Measurements from ENCODE around the gene KRTAP16-1. TPM values are rescaled to one million over a fixed set of nuclear protein-coding genes. Genes with fewer than 3 reads are reported as not detected.
A peak's percentile ranks its signal among the peaks of the same experiment; 100 is the strongest.
"Not testable (repeated sequence)": the region's sequence is repeated elsewhere in the genome, so short reads cannot be mapped to it uniquely, and the experiment has no call there.

The KRTAP16-1 gene
- polyA plus RNA-seq, 1 donor (not counting 4 experiments of a cell fraction or from before 2014, with no cell fraction given) = not detected

GRCh38 chr17:41347869-41348760, 39.0 kb upstream of the KRTAP16-1 start:
- peak; percentile 76 for DNase-seq (ENCODE audit: low read depth, low spot score)
- peak; percentile 98 for FAIRE-seq
- dilution Hi-C loops (cut with MboI; ENCODE audit: extremely low pct_ligation_motif_present, low sequenced_read_pairs) = no loop called here

GRCh38 chr17:41346421-41346820, 37.3 kb upstream of the KRTAP16-1 start:
- H3K9me1 ChIP-seq (ENCODE audit: control insufficient read depth, extremely low read depth, insufficient read depth, low read length); FAIRE-seq; H3K27ac ChIP-seq (ENCODE audit: control insufficient read depth, insufficient read depth, low read length); H3K27me3 ChIP-seq (ENCODE audit: control insufficient read depth, extremely low read depth, insufficient read depth, low read length); H3K4me3 ChIP-seq (ENCODE audit: control insufficient read depth in 2 of 3, extremely low read depth in 1 of 3, insufficient read depth in 2 of 3, low read depth in 1 of 3, low read length in 3 of 3); H2AFZ ChIP-seq (ENCODE audit: control insufficient read depth, low read length); dilution Hi-C loops (cut with MboI; ENCODE audit: extremely low pct_ligation_motif_present, low sequenced_read_pairs); H3K9me3 ChIP-seq (ENCODE audit: control insufficient read depth, low read depth, low read length); H3K36me3 ChIP-seq (ENCODE audit: control insufficient read depth in 2 of 2, extremely low read depth in 1 of 2, insufficient read depth in 2 of 2, low read length in 2 of 2); H3K9ac ChIP-seq (ENCODE audit: control insufficient read depth, extremely low read depth, insufficient read depth, low read length); H3K4me2 ChIP-seq (ENCODE audit: control insufficient read depth, extremely low read depth, insufficient read depth, low read depth, low read length); H4K20me1 ChIP-seq (ENCODE audit: control insufficient read depth, extremely low read depth, insufficient read depth, low read length); DNase-seq (ENCODE audit: low read depth, low spot score); H3K79me2 ChIP-seq (ENCODE audit: control insufficient read depth, insufficient read depth, low read length): not testable (repeated sequence)
- peaks cover 20% of the 10 kb centered on the region for H3K4me1 ChIP-seq (ENCODE audit: control insufficient read depth, extremely low read depth, insufficient read depth, low read length)

More at GRCh38 chr17:41347869-41348760, 39.0 kb upstream of the KRTAP16-1 start:
- Histone ChIP-seq H3K9ac (ENCODE audit: control insufficient read depth, extremely low read depth, insufficient read depth, low read length) (no peak overlapping the region), H3K4me1 (ENCODE audit: control insufficient read depth, extremely low read depth, insufficient read depth, low read length) (peaks cover 31% of the 10 kb centered on the region), H3K27me3 (ENCODE audit: control insufficient read depth, extremely low read depth, insufficient read depth, low read length) (no peaks in the 10 kb centered on the region), H3K4me3 (ENCODE audit: control insufficient read depth in 2 of 3, extremely low read depth in 1 of 3, insufficient read depth in 2 of 3, low read depth in 1 of 3, low read length in 3 of 3) (no peak overlapping the region), H3K9me3 (ENCODE audit: control insufficient read depth, low read depth, low read length) (no peaks in the 10 kb centered on the region), H2AFZ (ENCODE audit: control insufficient read depth, low read length) (no peak overlapping the region), H3K9me1 (ENCODE audit: control insufficient read depth, extremely low read depth, insufficient read depth, low read length) (no peaks in the 10 kb centered on the region), H3K36me3 (ENCODE audit: control insufficient read depth in 2 of 2, extremely low read depth in 1 of 2, insufficient read depth in 2 of 2, low read length in 2 of 2) (no peaks in the 10 kb centered on the region), H3K79me2 (ENCODE audit: control insufficient read depth, insufficient read depth, low read length) (no peaks in the 10 kb centered on the region), H4K20me1 (ENCODE audit: control insufficient read depth, extremely low read depth, insufficient read depth, low read length) (no peaks in the 10 kb centered on the region), H3K27ac (ENCODE audit: control insufficient read depth, insufficient read depth, low read length) (peak overlapping the region; percentile 32), H3K4me2 (ENCODE audit: control insufficient read depth, extremely low read depth, insufficient read depth, low read depth, low read length) (peak overlapping the region; percentile 4)
- TF ChIP-seq EZH2 (IDR thresholded peaks at IDR 0.05; ENCODE audit: low read length) (no peak), CTCF (optimal IDR thresholded peaks at IDR 0.05 in 1 of 3, IDR thresholded peaks at IDR 0.05 in 1 of 3, conservative IDR thresholded peaks at IDR 0.05 in 1 of 3; ENCODE audit: extremely low read depth in 1 of 3, insufficient read depth in 2 of 3, low read length in 3 of 3) (no peak)

Measured in keratinocyte (primary cell).